ENCODE data around the gene PTTG1IP. TPM values are rescaled to one million over a fixed set of nuclear protein-coding genes. Genes with fewer than 3 reads are reported as not detected.

PTTG1IP gene
- total and polyA plus RNA-seq, 2 of the 13 experiments (the other 11 are each of a cell fraction or from before 2014, with no cell fraction given) = 161 to 700 TPM

DNA sequence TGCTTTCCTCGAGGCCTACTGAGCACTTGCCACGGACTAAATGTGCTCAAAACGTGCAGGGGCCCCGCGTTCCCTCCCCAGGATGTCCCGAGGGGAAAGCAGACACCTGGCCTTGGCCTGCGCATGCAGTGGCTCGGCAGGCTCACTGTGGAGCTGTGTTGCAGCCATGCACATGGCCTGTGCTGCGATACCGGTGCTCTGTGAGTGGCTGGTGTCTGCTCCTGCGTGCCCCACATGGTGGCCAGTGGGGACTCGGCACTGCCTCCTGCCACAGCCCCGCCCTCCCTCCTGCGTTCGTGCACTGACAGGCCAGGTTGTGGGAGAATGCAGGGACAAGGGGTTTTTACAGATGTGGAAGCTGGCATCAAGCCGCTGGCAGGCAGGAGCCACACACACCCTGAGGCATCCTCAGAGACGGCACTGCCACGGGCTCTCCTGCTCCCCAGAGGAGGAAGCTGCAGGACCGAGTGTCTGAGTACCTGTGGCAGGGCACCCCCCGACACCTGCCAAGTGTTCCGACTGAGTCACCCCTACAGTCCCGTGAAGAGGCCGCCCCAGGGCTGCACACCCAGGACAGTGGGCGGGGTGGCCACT is 16.9 kb upstream of the PTTG1IP start (continued):
- TF ChIP-seq HHEX (CRISPR knock-in tag; IDR thresholded peaks at IDR 0.05) = no peak
- no peak for TF ChIP-seq ZFP36 (IDR thresholded peaks at IDR 0.05; ENCODE audit: borderline replicate concordance, low read depth, low read length, partially characterized antibody)
- TF ChIP-seq, protein P1, sequence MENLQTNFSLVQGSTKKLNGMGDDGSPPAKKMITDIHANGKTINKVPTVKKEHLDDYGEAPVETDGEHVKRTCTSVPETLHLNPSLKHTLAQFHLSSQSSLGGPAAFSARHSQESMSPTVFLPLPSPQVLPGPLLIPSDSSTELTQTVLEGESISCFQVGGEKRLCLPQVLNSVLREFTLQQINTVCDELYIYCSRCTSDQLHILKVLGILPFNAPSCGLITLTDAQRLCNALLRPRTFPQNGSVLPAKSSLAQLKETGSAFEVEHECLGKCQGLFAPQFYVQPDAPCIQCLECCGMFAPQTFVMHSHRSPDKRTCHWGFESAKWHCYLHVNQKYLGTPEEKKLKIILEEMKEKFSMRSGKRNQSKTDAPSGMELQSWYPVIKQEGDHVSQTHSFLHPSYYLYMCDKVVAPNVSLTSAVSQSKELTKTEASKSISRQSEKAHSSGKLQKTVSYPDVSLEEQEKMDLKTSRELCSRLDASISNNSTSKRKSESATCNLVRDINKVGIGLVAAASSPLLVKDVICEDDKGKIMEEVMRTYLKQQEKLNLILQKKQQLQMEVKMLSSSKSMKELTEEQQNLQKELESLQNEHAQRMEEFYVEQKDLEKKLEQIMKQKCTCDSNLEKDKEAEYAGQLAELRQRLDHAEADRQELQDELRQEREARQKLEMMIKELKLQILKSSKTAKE (CRISPR knock-in tag; IDR thresholded peaks at IDR 0.05; ENCODE audit: borderline replicate concordance) = no peak
- TF ChIP-seq ZNF124 (CRISPR knock-in tag; IDR thresholded peaks at IDR 0.05) = no peak
- TF ChIP-seq ZNF672 (CRISPR knock-in tag; IDR thresholded peaks at IDR 0.05) = no peak; the same call in 1 of the 2 replicates
- TF ChIP-seq, protein P2, sequence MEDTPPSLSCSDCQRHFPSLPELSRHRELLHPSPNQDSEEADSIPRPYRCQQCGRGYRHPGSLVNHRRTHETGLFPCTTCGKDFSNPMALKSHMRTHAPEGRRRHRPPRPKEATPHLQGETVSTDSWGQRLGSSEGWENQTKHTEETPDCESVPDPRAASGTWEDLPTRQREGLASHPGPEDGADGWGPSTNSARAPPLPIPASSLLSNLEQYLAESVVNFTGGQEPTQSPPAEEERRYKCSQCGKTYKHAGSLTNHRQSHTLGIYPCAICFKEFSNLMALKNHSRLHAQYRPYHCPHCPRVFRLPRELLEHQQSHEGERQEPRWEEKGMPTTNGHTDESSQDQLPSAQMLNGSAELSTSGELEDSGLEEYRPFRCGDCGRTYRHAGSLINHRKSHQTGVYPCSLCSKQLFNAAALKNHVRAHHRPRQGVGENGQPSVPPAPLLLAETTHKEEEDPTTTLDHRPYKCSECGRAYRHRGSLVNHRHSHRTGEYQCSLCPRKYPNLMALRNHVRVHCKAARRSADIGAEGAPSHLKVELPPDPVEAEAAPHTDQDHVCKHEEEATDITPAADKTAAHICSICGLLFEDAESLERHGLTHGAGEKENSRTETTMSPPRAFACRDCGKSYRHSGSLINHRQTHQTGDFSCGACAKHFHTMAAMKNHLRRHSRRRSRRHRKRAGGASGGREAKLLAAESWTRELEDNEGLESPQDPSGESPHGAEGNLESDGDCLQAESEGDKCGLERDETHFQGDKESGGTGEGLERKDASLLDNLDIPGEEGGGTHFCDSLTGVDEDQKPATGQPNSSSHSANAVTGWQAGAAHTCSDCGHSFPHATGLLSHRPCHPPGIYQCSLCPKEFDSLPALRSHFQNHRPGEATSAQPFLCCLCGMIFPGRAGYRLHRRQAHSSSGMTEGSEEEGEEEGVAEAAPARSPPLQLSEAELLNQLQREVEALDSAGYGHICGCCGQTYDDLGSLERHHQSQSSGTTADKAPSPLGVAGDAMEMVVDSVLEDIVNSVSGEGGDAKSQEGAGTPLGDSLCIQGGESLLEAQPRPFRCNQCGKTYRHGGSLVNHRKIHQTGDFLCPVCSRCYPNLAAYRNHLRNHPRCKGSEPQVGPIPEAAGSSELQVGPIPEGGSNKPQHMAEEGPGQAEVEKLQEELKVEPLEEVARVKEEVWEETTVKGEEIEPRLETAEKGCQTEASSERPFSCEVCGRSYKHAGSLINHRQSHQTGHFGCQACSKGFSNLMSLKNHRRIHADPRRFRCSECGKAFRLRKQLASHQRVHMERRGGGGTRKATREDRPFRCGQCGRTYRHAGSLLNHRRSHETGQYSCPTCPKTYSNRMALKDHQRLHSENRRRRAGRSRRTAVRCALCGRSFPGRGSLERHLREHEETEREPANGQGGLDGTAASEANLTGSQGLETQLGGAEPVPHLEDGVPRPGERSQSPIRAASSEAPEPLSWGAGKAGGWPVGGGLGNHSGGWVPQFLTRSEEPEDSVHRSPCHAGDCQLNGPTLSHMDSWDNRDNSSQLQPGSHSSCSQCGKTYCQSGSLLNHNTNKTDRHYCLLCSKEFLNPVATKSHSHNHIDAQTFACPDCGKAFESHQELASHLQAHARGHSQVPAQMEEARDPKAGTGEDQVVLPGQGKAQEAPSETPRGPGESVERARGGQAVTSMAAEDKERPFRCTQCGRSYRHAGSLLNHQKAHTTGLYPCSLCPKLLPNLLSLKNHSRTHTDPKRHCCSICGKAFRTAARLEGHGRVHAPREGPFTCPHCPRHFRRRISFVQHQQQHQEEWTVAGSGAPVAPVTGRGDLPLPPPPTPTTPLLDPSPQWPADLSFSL (CRISPR knock-in tag; IDR thresholded peaks at IDR 0.05) = no peak
- no peak for TF ChIP-seq MIER3 (CRISPR knock-in tag; IDR thresholded peaks at IDR 0.05; ENCODE audit: borderline replicate concordance)
- no peak for TF ChIP-seq NFATC3 (CRISPR knock-in tag; IDR thresholded peaks at IDR 0.05)
- TF ChIP-seq, protein P3, sequence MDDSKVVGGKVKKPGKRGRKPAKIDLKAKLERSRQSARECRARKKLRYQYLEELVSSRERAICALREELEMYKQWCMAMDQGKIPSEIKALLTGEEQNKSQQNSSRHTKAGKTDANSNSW (CRISPR knock-in tag; IDR thresholded peaks at IDR 0.05; ENCODE audit: borderline replicate concordance) = no peak
- TF ChIP-seq ZMAT3 (CRISPR knock-in tag; conservative IDR thresholded peaks at IDR 0.05) = no peak
- no peak for TF ChIP-seq NCOR1 (IDR thresholded peaks at IDR 0.05; ENCODE audit: borderline replicate concordance, low read length)
- TF ChIP-seq RFX1 (IDR thresholded peaks at IDR 0.05) = no peak

All from HepG2 (cell line).